NCI-H524 treated with DMSO at 0.1 percent for 48 hours (cell line): ENCODE measurements around the gene ADGRA1.

ENCODE experiments used
- DNase-seq: peaks from one replicate; lab custom pipeline; 2025; lab: John Stamatoyannopoulos, UW

The ADGRA1 gene

GRCh38 chr10:133113146-133113830, 25.6 kb downstream of the ADGRA1 start:
- DNase-seq = no peak

GRCh38 chr10:133113847-133114246, 26.1 kb downstream of the ADGRA1 start:
- DNase-seq = no peak

- no peak for DNase-seq
Measured at GRCh38 chr10:133114251-133114650, 26.5 kb downstream of the ADGRA1 start.

- DNase-seq = no peak
Measured at GRCh38 chr10:133114726-133115452, 27.2 kb downstream of the ADGRA1 start.

- DNase-seq = no peak
Measured at GRCh38 chr10:133115453-133115842, 27.7 kb downstream of the ADGRA1 start.

- DNase-seq = no peak
Measured at GRCh38 chr10:133115976-133116375, 28.3 kb downstream of the ADGRA1 start.

- DNase-seq = no peak
Measured at GRCh38 chr10:133116455-133116854, 28.7 kb downstream of the ADGRA1 start.

- DNase-seq = no peak
Measured at GRCh38 chr10:133117036-133117687, 29.4 kb downstream of the ADGRA1 start.

- no peak for DNase-seq
Measured at GRCh38 chr10:133117688-133118071, 30.0 kb downstream of the ADGRA1 start.

GRCh38 chr10:133121479-133121878, 33.8 kb downstream of the ADGRA1 start:
- no peak for DNase-seq

GRCh38 chr10:133122171-133122935, 34.6 kb downstream of the ADGRA1 start:
- no peak for DNase-seq

- no peak for DNase-seq
Measured at GRCh38 chr10:133123050-133123745, 35.5 kb downstream of the ADGRA1 start.

GRCh38 chr10:133123746-133124356, 36.1 kb downstream of the ADGRA1 start:
- DNase-seq = no peak

GRCh38 chr10:133124357-133125211, 36.9 kb downstream of the ADGRA1 start:
- no peak for DNase-seq

GRCh38 chr10:133125901-133126300, 38.2 kb downstream of the ADGRA1 start:
- no peak for DNase-seq

- DNase-seq = no peak
Measured at GRCh38 chr10:133126431-133127290, 38.9 kb downstream of the ADGRA1 start.

- no peak for DNase-seq
Measured at GRCh38 chr10:133127291-133128125, 39.8 kb downstream of the ADGRA1 start.
